Psoas muscle (tissue), 8 donors: ENCODE measurements around the gene BMS1. TPM values are rescaled to one million over a fixed set of nuclear protein-coding genes. Genes with fewer than 3 reads are reported as not detected.
"Not testable (repeated sequence)": the region's sequence is repeated elsewhere in the genome, so short reads cannot be mapped to it uniquely, and the experiment has no call there.

Experiments
- ATAC-seq, 4 donors: fragments of 200-7000 bp; cut with Tn5 transposase; one replicate each; pipeline ENCODE4 v1.9.1; 2020; ENCODE audit warnings: moderate library complexity in 3 of 4, mild to moderate bottlenecking in 2 of 4
- DNase-seq, 2 donors: peaks; one replicate each; pipeline ENCODE4 v3.0.0-alpha.2; 2020
- H3K27ac ChIP-seq: fragments of 200-600 bp; one replicate; pipeline ENCODE4 v1.8.0; 2022
- H3K27me3 ChIP-seq, 3 donors: fragments of 200-600 bp in 1 of 3; one replicate each; pipeline versions ENCODE4 v1.6.1 to v1.8.0; 2013 to 2022; ENCODE audit warnings: low read length in 2 of 3, mild to moderate bottlenecking in 2 of 3, moderate library complexity in 1 of 3; ENCODE audit not compliant: insufficient read depth in 3 of 3
- H3K36me3 ChIP-seq, 2 donors: fragments of 200-600 bp in 1 of 2; one replicate each; pipeline versions ENCODE4 v1.6.1 to v1.8.0; 2013 to 2022; ENCODE audit warnings: low read depth in 1 of 2, mild to moderate bottlenecking in 1 of 2, moderate library complexity in 1 of 2; ENCODE audit not compliant: insufficient read depth in 1 of 2
- H3K4me1 ChIP-seq: fragments of 200-600 bp; one replicate; pipeline ENCODE4 v1.8.0; 2022
- H3K4me3 ChIP-seq: fragments of 200-600 bp; one replicate; pipeline ENCODE4 v1.8.0; 2022; ENCODE audit warnings: mild to moderate bottlenecking
- H3K9me3 ChIP-seq: fragments of 200-600 bp; one replicate; pipeline ENCODE4 v1.8.0; 2022
- WGBS, 3 donors: extraction: QIAGEN DNeasy Blood & Tissue Kit; methylation state at CpG; one replicate each; pipeline versions ENCODE4 v1.1.6 to v1.1.7; 2013; 5-methylcytosine and 5-hydroxymethylcytosine counted together
- intact Hi-C, 2 donors: fragments of 100-400 bp; cut with DNase I; formaldehyde crosslinking; loops; one replicate each; pipeline versions ENCODE4 v1.11.0 to v1.14.2; 2022
- polyA plus RNA-seq, 3 donors: library from polyadenylated mRNA; stranded (reverse); fragments of 200-250 nt; gene quantifications; one replicate each; pipeline ENCODE4 v1.2.3, GENCODE V29; 2013
- total RNA-seq, 4 donors: library from RNA; stranded (reverse); fragmentation: NEBNext Ultra II Directional in 2 of 4; extraction: Animal tissue kit (Norgen Biotek cat#: 25700) in 2 of 4; gene quantifications; one replicate each; pipeline versions ENCODE4 v1.2.1 to v1.2.4, GENCODE V29; 2021 to 2023
- TF ChIP-seq, protein P1 (sequence below): fragments of 200-600 bp; IDR thresholded peaks from one replicate; pipeline ENCODE4 v1.8.0; 2022; ENCODE audit warnings: antibody characterized with exemption
- donor health status: healthy with polysubstance abuse.
- donor health status: DM: no; HTN: no; CAD: no; lungs with moderate emphysema.
- donor health status: Bipolar disorder and iron deficiency.
- donor health status: healthy.
- donor health status: DM: yes; HTN: yes; CAD: no.
- donor health status: DM: no; HTN: no; CAD: no.
- donor health status: DM: no; HTN: no; CAD: no.
- donor health status: DM: yes; HTN: yes; CAD: no.

Gene BMS1
- total and polyA plus RNA-seq, 7 donors, result 13.1 to 30.2 (median 23.2) TPM

DNA sequence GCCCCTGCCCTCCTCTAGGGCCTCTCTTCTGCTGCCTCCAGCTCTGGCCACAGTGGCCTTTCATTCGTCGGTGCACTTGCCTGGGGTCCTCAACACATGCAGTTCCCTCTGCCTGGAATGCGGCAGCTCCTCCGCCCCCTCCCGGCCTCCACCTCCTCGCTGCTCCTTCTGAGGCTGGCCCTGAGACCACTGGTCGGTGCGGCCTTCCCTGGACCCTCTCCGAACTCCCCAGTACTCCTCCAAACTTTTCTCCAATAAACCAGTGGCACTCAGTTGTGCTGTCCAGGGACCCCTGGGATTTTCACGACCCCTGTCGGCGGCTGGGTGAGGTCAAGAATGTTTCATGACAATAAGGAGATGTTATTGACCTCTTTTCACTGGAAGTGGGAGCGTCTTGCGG is 53.5 kb downstream of the BMS1 start:
- Histone ChIP-seq H3K27ac (no peak overlapping the region), H3K36me3 (peaks cover 0 to 25% of the 10 kb centered on the region in 2 donors), H3K27me3 (peaks cover 0 to 19% (median 8%) of the 10 kb centered on the region in 3 donors), H3K4me1 (no peaks in the 10 kb centered on the region), H3K4me3 (no peak overlapping the region), H3K9me3 (no peaks in the 10 kb centered on the region)
- TF ChIP-seq, protein P1, sequence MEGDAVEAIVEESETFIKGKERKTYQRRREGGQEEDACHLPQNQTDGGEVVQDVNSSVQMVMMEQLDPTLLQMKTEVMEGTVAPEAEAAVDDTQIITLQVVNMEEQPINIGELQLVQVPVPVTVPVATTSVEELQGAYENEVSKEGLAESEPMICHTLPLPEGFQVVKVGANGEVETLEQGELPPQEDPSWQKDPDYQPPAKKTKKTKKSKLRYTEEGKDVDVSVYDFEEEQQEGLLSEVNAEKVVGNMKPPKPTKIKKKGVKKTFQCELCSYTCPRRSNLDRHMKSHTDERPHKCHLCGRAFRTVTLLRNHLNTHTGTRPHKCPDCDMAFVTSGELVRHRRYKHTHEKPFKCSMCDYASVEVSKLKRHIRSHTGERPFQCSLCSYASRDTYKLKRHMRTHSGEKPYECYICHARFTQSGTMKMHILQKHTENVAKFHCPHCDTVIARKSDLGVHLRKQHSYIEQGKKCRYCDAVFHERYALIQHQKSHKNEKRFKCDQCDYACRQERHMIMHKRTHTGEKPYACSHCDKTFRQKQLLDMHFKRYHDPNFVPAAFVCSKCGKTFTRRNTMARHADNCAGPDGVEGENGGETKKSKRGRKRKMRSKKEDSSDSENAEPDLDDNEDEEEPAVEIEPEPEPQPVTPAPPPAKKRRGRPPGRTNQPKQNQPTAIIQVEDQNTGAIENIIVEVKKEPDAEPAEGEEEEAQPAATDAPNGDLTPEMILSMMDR, result no peak
- 39 to 56% (median 53%) methylated on average over 14 of the region's 14 CpGs for WGBS, 3 donors
- DNase-seq (no peak), ATAC-seq (no peak)
- intact Hi-C loops, result no loop called here

DNA sequence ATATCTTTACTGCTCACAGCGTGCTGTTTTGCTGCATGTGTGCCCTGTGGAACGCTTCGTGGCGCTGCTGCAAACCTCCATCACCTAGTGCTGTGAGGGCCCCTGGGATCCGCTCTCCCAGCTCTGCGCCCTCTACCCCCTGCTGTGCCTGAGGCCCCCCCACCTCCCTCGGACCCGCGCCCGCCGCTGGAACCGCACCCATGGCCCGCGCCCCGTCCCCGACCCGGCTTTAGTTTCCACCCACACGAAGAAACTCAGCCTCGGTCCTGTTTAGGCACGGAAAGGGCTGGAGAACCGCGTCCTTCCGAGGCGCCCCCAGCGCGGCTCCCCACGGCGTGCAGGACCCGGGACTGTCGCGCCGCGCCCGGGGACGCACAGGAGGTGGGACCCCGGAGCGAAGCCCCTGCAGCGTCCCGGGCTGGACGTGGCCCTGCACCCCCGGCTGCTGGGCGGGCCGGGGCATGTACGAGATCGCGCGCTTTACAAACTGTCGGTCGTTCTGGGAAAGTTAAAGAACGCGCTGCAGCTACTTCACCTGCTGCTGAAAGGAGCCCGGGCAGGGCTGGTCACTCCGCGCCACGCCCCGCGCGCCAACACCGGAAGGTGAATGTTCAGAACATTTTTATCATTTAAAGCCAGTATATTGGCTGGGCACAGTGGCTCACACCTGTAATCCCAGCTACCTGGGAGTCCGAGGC is 54.3 kb downstream of the BMS1 start:
- ATAC-seq, result no peak
- H3K4me3 ChIP-seq, result peak overlapping the region; percentile 55

DNA sequence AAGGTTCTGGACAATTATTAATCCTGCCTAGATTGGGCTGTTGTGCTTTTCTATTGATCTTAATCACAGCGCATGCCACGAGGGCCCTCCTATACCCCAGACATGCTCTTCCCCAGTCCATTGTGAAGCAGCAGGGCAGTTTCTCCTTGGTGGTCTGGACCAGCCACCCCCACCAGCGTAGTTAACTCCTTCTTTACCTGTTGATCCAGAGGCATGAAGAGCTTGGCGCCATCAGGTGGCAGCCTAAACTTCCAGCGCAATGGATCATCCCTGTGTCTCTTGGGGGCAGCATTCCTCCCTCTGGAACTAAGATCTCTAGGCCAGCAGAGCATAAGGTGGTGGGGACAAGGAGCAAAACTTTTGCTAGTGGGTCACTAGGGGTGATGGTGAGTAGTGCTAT is 62.2 kb downstream of the BMS1 start:
- ATAC-seq, H3K27ac ChIP-seq, H3K36me3 ChIP-seq, H3K27me3 ChIP-seq, H3K4me1 ChIP-seq, intact Hi-C loops, H3K4me3 ChIP-seq, DNase-seq, H3K9me3 ChIP-seq: not testable (repeated sequence)
- WGBS, 3 donors, result 13 to 17% (median 15%) methylated on average over 5 of the region's 5 CpGs

More for the DNA sequence above, 54.3 kb downstream of the BMS1 start:
- Histone ChIP-seq H3K36me3 (peaks cover 0 to 16% of the 10 kb centered on the region in 2 donors), H3K27me3 (peaks cover 0 to 19% (median 8%) of the 10 kb centered on the region in 3 donors), H3K9me3 (no peaks in the 10 kb centered on the region), H3K4me1 (no peaks in the 10 kb centered on the region), H3K27ac (no peak overlapping the region)
- TF ChIP-seq, protein P1, result no peak
- WGBS, 3 donors, result 3% methylated on average over 60 of the region's 60 CpGs
- intact Hi-C loops, result no loop called here
- DNase-seq, result no peak

DNA sequence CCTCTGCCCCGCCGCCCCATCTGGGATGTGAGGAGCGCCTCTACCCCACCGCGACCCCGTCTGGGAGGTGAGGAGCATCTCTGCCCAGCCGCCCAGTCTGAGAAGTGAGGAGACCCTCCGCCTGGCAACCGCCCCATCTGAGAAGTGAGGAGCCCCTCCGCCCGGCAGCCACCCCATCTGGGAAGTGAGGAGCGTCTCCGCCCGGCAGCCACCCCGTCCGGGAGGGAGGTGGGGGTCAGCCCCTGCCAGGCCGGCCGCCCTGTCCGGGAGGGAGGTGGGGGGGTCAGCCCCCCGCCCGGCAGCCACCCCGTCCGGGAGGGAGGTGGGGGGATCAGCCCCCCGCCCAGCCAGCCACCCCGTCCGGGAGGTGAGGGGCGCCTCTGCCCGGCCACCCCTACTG is 64.7 kb downstream of the BMS1 start:
- H3K4me1 ChIP-seq, H3K27me3 ChIP-seq, H3K36me3 ChIP-seq, H3K9me3 ChIP-seq, H3K27ac ChIP-seq, DNase-seq, intact Hi-C loops, H3K4me3 ChIP-seq, ATAC-seq: not testable (repeated sequence)
- 89 to 95% methylated on average over 17 to 27 of the region's 28 CpGs; no CpG with 5 or more reads in 1 of the 3 donors for WGBS, 3 donors

DNA sequence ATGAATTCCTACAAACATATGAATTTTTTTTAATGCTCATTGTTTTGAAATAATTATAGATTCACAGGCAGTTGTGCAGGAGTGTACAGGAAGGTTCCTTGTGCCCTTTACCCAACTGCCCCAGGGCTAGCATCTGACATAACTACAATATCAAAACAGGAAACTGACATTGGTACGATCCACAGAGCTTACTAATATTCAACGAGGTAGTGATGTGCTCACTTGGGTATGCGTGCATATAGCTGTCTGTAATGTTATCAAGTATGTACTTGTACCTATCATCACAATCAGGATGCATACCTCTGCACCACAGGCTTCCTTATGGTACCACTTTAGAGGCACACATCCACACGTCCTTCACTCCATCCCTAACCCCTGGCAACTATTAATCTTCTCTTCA is 68.3 kb downstream of the BMS1 start:
- H3K27me3 ChIP-seq, result no peaks in the 10 kb centered on the region
- no peaks in the 10 kb centered on the region for H3K9me3 ChIP-seq
- 57 to 71% (median 68%) methylated on average over 4 of the region's 4 CpGs for WGBS, 3 donors
- H3K36me3 ChIP-seq, result no peaks in the 10 kb centered on the region
- DNase-seq (no peak), ATAC-seq (no peak)
- TF ChIP-seq, protein P1, result no peak
- H3K4me3 ChIP-seq, result no peak overlapping the region
- H3K4me1 ChIP-seq, result no peaks in the 10 kb centered on the region
- intact Hi-C loops, result no loop called here
- H3K27ac ChIP-seq, result no peak overlapping the region
